A673 (cell line): Measurements from ENCODE around the gene MORC1.

Experiments
- CTCF ChIP-seq: fragments of 300-800, 200-600 bp; sonication (generic); conservative IDR thresholded peaks from 2 replicates; pipeline ENCODE4 v1.5.1; 2017; ENCODE audit warnings: low read depth, mild to moderate bottlenecking, antibody characterized with exemption, low read length, moderate library complexity, mixed read lengths
- EZH2 ChIP-seq: fragments of 200-600 bp; sonication (generic); IDR thresholded peaks from 2 replicates; pipeline ENCODE4 v1.6.1; 2017; ENCODE audit warnings: borderline replicate concordance, low read depth, mild to moderate bottlenecking, mixed read lengths, antibody characterized with exemption, low read length; ENCODE audit not compliant: poor library complexity, severe bottlenecking

GRCh38 chr3:108976058-108976457 lies 141.9 kb downstream of the MORC1 start:
- TF ChIP-seq CTCF (no peak), EZH2 (no peak)
